Erythroblast (primary cell): ENCODE results near the gene NOB1.
"Not testable (repeated sequence)": the region's sequence is repeated elsewhere in the genome, so short reads cannot be mapped to it uniquely, and the experiment has no call there.

ENCODE experiments used
- GATA1 ChIP-seq: IDR thresholded peaks from 2 replicates; pipeline ENCODE4 v1.6.1; 2011; ENCODE audit warnings: low read depth, mild to moderate bottlenecking, control low read depth, low read length, moderate library complexity
- POLR2A ChIP-seq: IDR thresholded peaks from 2 replicates; pipeline ENCODE4 v1.6.1; 2011; ENCODE audit warnings: mild to moderate bottlenecking, low read length

GRCh38 chr16:69729030-69729429 is 25.7 kb downstream of the NOB1 start:
- TF ChIP-seq POLR2A, GATA1: not testable (repeated sequence)
